HEK293 (cell line): Measurements from ENCODE around the gene DUSP1.

ENCODE experiments used
- CTCF ChIA-PET: fragments of 350-600 bp; formaldehyde crosslinking; extraction: SDS; loops from one replicate; lab custom pipeline; 2021; ENCODE audit warnings: antibody characterized with exemption; lab: Yijun Ruan, JAX
- POLR2A ChIA-PET: fragments of 300-600 bp; formaldehyde crosslinking; extraction: SDS; loops from one replicate; lab custom pipeline; 2020; ENCODE audit warnings: antibody characterized with exemption, inconsistent platforms; lab: Yijun Ruan, JAX
- H3K27ac ChIP-seq: fragments of 200-500 bp; sonication (Bioruptor generic); 2 replicates; pipeline ENCODE4 v1.5.1; 2014; ENCODE audit warnings: low read depth, low read length, control low read depth, inconsistent platforms; ENCODE audit errors: extremely low read depth
- H3K36me3 ChIP-seq, 2 experiments: fragments of 200-500 bp in 1 of 2; sonication (Bioruptor generic) in 1 of 2; 1 replicate in 1 of 2; 2 replicates in 1 of 2; pipeline ENCODE4 v1.5.1; 2014 to 2017; ENCODE audit warnings: inconsistent platforms in 2 of 2, low read length in 2 of 2; ENCODE audit not compliant: control insufficient read depth in 2 of 2, insufficient read depth in 1 of 2
- H3K4me1 ChIP-seq: fragments of 200-500 bp; sonication (Bioruptor generic); 2 replicates; pipeline ENCODE4 v1.5.1; 2014; ENCODE audit warnings: mild to moderate bottlenecking, low read length, inconsistent platforms; ENCODE audit not compliant: control insufficient read depth, insufficient read depth
- H3K4me3 ChIP-seq: 2 replicates; pipeline ENCODE4 v1.5.1; 2011; ENCODE audit warnings: low read depth, mild to moderate bottlenecking, control low read depth, low read length, moderate library complexity
- H3K9me3 ChIP-seq: fragments of 200-500 bp; sonication (Bioruptor generic); 2 replicates; pipeline ENCODE4 v1.5.1; 2014; ENCODE audit warnings: low read depth, low read length, inconsistent platforms; ENCODE audit not compliant: control insufficient read depth, insufficient read depth
- GLI4 ChIP-seq: fragments of 450-650 bp; formaldehyde crosslinking; IDR thresholded peaks from 2 replicates; pipeline ENCODE4 v1.5.1; 2016; ENCODE audit warnings: missing biosample characterization, missing genetic modification characterization
- SALL2 ChIP-seq: fragments of 450-650 bp; formaldehyde crosslinking; IDR thresholded peaks from 2 replicates; pipeline ENCODE4 v1.5.0; 2017; ENCODE audit warnings: missing biosample characterization, mild to moderate bottlenecking, missing genetic modification characterization, borderline replicate concordance
- SCRT2 ChIP-seq: fragments of 450-650 bp; formaldehyde crosslinking; IDR thresholded peaks from 2 replicates; pipeline ENCODE4 v1.5.1; 2016; ENCODE audit warnings: missing biosample characterization, missing genetic modification characterization
- ZNF169 ChIP-seq: fragments of 450-650 bp; formaldehyde crosslinking; IDR thresholded peaks from 2 replicates; pipeline ENCODE4 v1.5.1; 2016; ENCODE audit warnings: missing biosample characterization, missing genetic modification characterization
- ZNF354C ChIP-seq: fragments of 450-650 bp; formaldehyde crosslinking; IDR thresholded peaks from 2 replicates; pipeline ENCODE4 v1.5.1; 2016; ENCODE audit warnings: missing biosample characterization, missing genetic modification characterization, low read depth, borderline replicate concordance
- ZNF404 ChIP-seq: fragments of 450-650 bp; formaldehyde crosslinking; IDR thresholded peaks from 2 replicates; pipeline ENCODE4 v1.5.1; 2017; ENCODE audit warnings: missing biosample characterization, missing genetic modification characterization
- ZNF426 ChIP-seq: fragments of 450-650 bp; formaldehyde crosslinking; IDR thresholded peaks from 2 replicates; pipeline ENCODE4 v1.5.1; 2017; ENCODE audit warnings: missing biosample characterization, missing genetic modification characterization, mild to moderate bottlenecking, inconsistent platforms, moderate library complexity
- ZNF571 ChIP-seq: fragments of 450-650 bp; formaldehyde crosslinking; IDR thresholded peaks from 2 replicates; pipeline ENCODE4 v1.5.0; 2017; ENCODE audit warnings: missing biosample characterization, missing genetic modification characterization
- ZNF621 ChIP-seq: fragments of 450-650 bp; formaldehyde crosslinking; IDR thresholded peaks from 2 replicates; pipeline ENCODE4 v1.5.1; 2017; ENCODE audit warnings: missing biosample characterization, missing genetic modification characterization
- ZSCAN23 ChIP-seq: fragments of 450-650 bp; formaldehyde crosslinking; IDR thresholded peaks from 2 replicates; pipeline ENCODE4 v1.5.1; 2016; ENCODE audit warnings: missing biosample characterization, missing genetic modification characterization
- ZSCAN30 ChIP-seq: fragments of 450-650 bp; IDR thresholded peaks from 2 replicates; pipeline ENCODE4 v1.5.1; 2018; ENCODE audit warnings: missing biosample characterization, mild to moderate bottlenecking, missing genetic modification characterization, moderate library complexity
- TF ChIP-seq, protein P1 (sequence below): fragments of 450-650 bp; formaldehyde crosslinking; IDR thresholded peaks from 2 replicates; pipeline ENCODE4 v1.5.1; 2016; ENCODE audit warnings: missing biosample characterization, missing genetic modification characterization
- TF ChIP-seq, protein P2 (sequence below): fragments of 450-650 bp; formaldehyde crosslinking; IDR thresholded peaks from 2 replicates; pipeline ENCODE4 v1.5.1; 2017; ENCODE audit warnings: missing biosample characterization, missing genetic modification characterization
- TF ChIP-seq, protein P3 (sequence below): fragments of 450-650 bp; formaldehyde crosslinking; IDR thresholded peaks from 2 replicates; pipeline ENCODE4 v1.5.1; 2017; ENCODE audit warnings: missing biosample characterization, missing genetic modification characterization
- TF ChIP-seq, protein P4 (sequence below): fragments of 450-650 bp; formaldehyde crosslinking; conservative IDR thresholded peaks from 2 replicates; pipeline ENCODE4 v1.5.1; 2016; ENCODE audit warnings: low read depth, missing biosample characterization, missing genetic modification characterization
- TF ChIP-seq, protein P5 (sequence below): fragments of 450-650 bp; formaldehyde crosslinking; IDR thresholded peaks from 2 replicates; pipeline ENCODE4 v1.5.1; 2016; ENCODE audit warnings: missing biosample characterization, missing genetic modification characterization

The DUSP1 gene

DNA sequence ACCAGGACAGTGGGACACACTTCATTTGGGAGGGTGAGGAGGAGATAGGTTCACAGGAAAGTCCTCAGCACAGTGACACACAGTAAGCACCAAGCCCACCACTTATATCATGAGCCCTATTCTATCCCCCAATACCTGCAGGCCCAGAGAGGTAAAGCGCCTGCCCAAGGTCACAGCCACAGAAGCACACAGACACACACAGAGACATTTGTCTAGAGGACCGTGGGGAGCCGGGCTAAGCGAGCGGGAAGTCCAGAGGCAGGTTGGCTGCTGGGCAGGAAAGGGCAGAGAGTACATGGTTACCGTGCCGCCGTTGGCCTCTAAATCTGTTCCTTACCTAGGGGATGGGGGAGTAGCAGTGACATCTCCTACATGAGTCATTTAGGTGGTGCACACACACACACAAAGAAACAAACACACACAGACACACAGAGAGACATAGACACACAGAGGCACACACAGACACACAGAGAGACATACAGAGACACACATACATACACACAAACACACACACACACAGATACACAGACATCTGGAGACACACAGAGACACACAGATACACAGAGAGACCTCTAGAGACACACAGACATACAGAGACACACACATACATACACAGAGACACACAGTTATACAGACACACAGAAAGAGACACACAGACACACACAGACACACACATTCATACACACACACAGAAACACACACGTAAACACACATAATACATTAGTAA is 15.9 kb upstream of the DUSP1 start:
- CTCF ChIA-PET: no interaction called here
- no peak for TF ChIP-seq SCRT2 (tag by site-specific recombination)
- TF ChIP-seq GLI4 (tag by site-specific recombination): peak; percentile 85; the same call in 1 of the 2 replicates
- TF ChIP-seq ZSCAN23 (tag by site-specific recombination): 0 out of 2 replicates have a peak, but pooled peaks have one; percentile 50
- no peak for TF ChIP-seq ZSCAN30 (tag by site-specific recombination)
- no peak for TF ChIP-seq ZNF404 (tag by site-specific recombination)
- TF ChIP-seq, protein P1, sequence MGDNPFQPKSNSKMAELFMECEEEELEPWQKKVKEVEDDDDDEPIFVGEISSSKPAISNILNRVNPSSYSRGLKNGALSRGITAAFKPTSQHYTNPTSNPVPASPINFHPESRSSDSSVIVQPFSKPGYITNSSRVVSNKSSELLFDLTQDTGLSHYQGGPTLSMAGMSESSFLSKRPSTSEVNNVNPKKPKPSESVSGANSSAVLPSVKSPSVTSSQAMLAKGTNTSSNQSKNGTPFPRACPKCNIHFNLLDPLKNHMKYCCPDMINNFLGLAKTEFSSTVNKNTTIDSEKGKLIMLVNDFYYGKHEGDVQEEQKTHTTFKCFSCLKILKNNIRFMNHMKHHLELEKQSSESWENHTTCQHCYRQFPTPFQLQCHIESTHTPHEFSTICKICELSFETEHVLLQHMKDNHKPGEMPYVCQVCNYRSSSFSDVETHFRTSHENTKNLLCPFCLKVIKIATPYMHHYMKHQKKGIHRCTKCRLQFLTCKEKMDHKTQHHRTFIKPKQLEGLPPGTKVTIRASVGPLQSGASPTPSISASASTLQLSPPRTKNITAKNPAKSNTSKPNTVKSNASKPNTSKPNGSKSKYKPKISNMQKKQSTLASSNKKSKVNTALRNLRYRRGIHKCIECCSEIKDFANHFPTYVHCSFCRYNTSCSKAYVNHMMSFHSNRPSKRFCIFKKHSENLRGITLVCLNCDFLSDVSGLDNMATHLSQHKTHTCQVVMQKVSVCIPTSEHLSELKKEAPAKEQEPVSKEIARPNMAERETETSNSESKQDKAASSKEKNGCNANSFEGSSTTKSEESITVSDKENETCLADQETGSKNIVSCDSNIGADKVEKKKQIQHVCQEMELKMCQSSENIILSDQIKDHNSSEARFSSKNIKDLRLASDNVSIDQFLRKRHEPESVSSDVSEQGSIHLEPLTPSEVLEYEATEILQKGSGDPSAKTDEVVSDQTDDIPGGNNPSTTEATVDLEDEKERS (tag by site-specific recombination): no peak
- TF ChIP-seq, protein P2, sequence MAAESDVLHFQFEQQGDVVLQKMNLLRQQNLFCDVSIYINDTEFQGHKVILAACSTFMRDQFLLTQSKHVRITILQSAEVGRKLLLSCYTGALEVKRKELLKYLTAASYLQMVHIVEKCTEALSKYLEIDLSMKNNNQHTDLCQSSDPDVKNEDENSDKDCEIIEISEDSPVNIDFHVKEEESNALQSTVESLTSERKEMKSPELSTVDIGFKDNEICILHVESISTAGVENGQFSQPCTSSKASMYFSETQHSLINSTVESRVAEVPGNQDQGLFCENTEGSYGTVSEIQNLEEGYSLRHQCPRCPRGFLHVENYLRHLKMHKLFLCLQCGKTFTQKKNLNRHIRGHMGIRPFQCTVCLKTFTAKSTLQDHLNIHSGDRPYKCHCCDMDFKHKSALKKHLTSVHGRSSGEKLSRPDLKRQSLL (tag by site-specific recombination): no peak
- TF ChIP-seq, protein P3, sequence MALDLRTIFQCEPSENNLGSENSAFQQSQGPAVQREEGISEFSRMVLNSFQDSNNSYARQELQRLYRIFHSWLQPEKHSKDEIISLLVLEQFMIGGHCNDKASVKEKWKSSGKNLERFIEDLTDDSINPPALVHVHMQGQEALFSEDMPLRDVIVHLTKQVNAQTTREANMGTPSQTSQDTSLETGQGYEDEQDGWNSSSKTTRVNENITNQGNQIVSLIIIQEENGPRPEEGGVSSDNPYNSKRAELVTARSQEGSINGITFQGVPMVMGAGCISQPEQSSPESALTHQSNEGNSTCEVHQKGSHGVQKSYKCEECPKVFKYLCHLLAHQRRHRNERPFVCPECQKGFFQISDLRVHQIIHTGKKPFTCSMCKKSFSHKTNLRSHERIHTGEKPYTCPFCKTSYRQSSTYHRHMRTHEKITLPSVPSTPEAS (tag by site-specific recombination): peak; percentile 95
- peak; percentile 46; the same call in 1 of the 2 replicates for TF ChIP-seq SALL2 (tag by site-specific recombination)
- TF ChIP-seq ZNF621 (tag by site-specific recombination): peak; percentile 81
- no peak for TF ChIP-seq ZNF169
- no peak for TF ChIP-seq ZNF354C (tag by site-specific recombination)
- TF ChIP-seq, protein P4, sequence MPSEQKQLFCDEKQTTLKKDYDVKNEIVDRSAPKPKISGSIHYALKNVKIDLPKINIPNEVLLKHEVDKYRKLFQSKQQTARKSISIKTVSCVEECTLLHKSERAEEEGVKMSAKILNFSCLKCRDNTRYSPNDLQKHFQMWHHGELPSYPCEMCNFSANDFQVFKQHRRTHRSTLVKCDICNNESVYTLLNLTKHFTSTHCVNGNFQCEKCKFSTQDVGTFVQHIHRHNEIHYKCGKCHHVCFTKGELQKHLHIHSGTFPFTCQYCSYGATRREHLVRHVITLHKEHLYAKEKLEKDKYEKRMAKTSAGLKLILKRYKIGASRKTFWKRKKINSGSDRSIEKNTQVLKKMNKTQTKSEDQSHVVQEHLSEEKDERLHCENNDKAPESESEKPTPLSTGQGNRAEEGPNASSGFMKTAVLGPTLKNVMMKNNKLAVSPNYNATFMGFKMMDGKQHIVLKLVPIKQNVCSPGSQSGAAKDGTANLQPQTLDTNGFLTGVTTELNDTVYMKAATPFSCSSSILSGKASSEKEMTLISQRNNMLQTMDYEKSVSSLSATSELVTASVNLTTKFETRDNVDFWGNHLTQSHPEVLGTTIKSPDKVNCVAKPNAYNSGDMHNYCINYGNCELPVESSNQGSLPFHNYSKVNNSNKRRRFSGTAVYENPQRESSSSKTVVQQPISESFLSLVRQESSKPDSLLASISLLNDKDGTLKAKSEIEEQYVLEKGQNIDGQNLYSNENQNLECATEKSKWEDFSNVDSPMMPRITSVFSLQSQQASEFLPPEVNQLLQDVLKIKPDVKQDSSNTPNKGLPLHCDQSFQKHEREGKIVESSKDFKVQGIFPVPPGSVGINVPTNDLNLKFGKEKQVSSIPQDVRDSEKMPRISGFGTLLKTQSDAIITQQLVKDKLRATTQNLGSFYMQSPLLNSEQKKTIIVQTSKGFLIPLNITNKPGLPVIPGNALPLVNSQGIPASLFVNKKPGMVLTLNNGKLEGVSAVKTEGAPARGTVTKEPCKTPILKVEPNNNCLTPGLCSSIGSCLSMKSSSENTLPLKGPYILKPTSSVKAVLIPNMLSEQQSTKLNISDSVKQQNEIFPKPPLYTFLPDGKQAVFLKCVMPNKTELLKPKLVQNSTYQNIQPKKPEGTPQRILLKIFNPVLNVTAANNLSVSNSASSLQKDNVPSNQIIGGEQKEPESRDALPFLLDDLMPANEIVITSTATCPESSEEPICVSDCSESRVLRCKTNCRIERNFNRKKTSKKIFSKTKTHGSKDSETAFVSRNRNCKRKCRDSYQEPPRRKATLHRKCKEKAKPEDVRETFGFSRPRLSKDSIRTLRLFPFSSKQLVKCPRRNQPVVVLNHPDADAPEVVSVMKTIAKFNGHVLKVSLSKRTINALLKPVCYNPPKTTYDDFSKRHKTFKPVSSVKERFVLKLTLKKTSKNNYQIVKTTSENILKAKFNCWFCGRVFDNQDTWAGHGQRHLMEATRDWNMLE (tag by site-specific recombination): no peak
- TF ChIP-seq, protein P5, sequence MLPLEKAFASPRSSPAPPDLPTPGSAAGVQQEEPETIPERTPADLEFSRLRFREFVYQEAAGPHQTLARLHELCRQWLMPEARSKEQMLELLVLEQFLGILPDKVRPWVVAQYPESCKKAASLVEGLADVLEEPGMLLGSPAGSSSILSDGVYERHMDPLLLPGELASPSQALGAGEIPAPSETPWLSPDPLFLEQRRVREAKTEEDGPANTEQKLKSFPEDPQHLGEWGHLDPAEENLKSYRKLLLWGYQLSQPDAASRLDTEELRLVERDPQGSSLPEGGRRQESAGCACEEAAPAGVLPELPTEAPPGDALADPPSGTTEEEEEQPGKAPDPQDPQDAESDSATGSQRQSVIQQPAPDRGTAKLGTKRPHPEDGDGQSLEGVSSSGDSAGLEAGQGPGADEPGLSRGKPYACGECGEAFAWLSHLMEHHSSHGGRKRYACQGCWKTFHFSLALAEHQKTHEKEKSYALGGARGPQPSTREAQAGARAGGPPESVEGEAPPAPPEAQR (tag by site-specific recombination): no peak
- no peak for TF ChIP-seq ZNF426 (tag by site-specific recombination)
- 0 out of 2 replicates have a peak, but pooled peaks have one; percentile 27 for TF ChIP-seq ZNF571 (tag by site-specific recombination)

More for the DNA sequence above, 15.9 kb upstream of the DUSP1 start:
- Histone ChIP-seq H3K27ac (no peak overlapping the region), H3K36me3 (no peaks in the 10 kb centered on the region), H3K9me3 (no peaks in the 10 kb centered on the region), H3K4me1 (no peaks in the 10 kb centered on the region; the same call in 1 of the 2 replicates), H3K4me3 (no peak overlapping the region)
- POLR2A ChIA-PET: interaction anchor here (0.6 kb wide), 1 partner anchor 16 kb away, joined by 3 read pairs; the partner anchor contains the start of gene DUSP1
